ENCODE measurements around the gene ZBTB20. TPM values are rescaled to one million over a fixed set of nuclear protein-coding genes. Genes with fewer than 3 reads are reported as not detected.

ZBTB20 gene
- total RNA-seq, 1 donor from 2014 or later = 27.5 TPM

GRCh38 chr3:115074502-115074901 is 72.6 kb downstream of the ZBTB20 start:
- H3K4me1 Mint-ChIP-seq (ENCODE audit: low read depth, unreplicated experiment) = no peaks in the 10 kb centered on the region
- no peak for DNase-seq
- no peak for TF ChIP-seq CTCF (IDR thresholded peaks at IDR 0.05; ENCODE audit: partially characterized antibody, unreplicated experiment)
- H3K9me3 Mint-ChIP-seq (ENCODE audit: unreplicated experiment) = no peaks in the 10 kb centered on the region
- no peak overlapping the region for H3K4me3 Mint-ChIP-seq (ENCODE audit: unreplicated experiment)
- H3K36me3 Mint-ChIP-seq (ENCODE audit: unreplicated experiment) = no peaks in the 10 kb centered on the region
- no peak overlapping the region for H3K27ac Mint-ChIP-seq (ENCODE audit: unreplicated experiment)
- H3K27me3 Mint-ChIP-seq (ENCODE audit: unreplicated experiment) = no peaks in the 10 kb centered on the region

- no peak for DNase-seq
- Mint-ChIP-seq H3K27ac (ENCODE audit: unreplicated experiment) (no peak overlapping the region), H3K9me3 (ENCODE audit: unreplicated experiment) (no peaks in the 10 kb centered on the region), H3K4me1 (ENCODE audit: low read depth, unreplicated experiment) (no peaks in the 10 kb centered on the region), H3K4me3 (ENCODE audit: unreplicated experiment) (no peak overlapping the region), H3K36me3 (ENCODE audit: unreplicated experiment) (no peaks in the 10 kb centered on the region), H3K27me3 (ENCODE audit: unreplicated experiment) (no peaks in the 10 kb centered on the region)
- TF ChIP-seq CTCF (IDR thresholded peaks at IDR 0.05; ENCODE audit: partially characterized antibody, unreplicated experiment) = no peak
Measured at GRCh38 chr3:115072265-115073021, 74.6 kb downstream of the ZBTB20 start.

GRCh38 chr3:115071601-115072000 is 75.5 kb downstream of the ZBTB20 start:
- no peak for TF ChIP-seq CTCF (IDR thresholded peaks at IDR 0.05; ENCODE audit: partially characterized antibody, unreplicated experiment)
- no peak overlapping the region for H3K27ac Mint-ChIP-seq (ENCODE audit: unreplicated experiment)
- H3K36me3 Mint-ChIP-seq (ENCODE audit: unreplicated experiment) = no peaks in the 10 kb centered on the region
- H3K9me3 Mint-ChIP-seq (ENCODE audit: unreplicated experiment) = no peaks in the 10 kb centered on the region
- H3K27me3 Mint-ChIP-seq (ENCODE audit: unreplicated experiment) = no peaks in the 10 kb centered on the region
- no peaks in the 10 kb centered on the region for H3K4me1 Mint-ChIP-seq (ENCODE audit: low read depth, unreplicated experiment)
- H3K4me3 Mint-ChIP-seq (ENCODE audit: unreplicated experiment) = no peak overlapping the region
- DNase-seq = no peak

- no peaks in the 10 kb centered on the region for H3K36me3 Mint-ChIP-seq (ENCODE audit: unreplicated experiment)
- H3K4me1 Mint-ChIP-seq (ENCODE audit: low read depth, unreplicated experiment) = no peaks in the 10 kb centered on the region
- H3K4me3 Mint-ChIP-seq (ENCODE audit: unreplicated experiment) = no peak overlapping the region
- H3K27ac Mint-ChIP-seq (ENCODE audit: unreplicated experiment) = no peak overlapping the region
- no peaks in the 10 kb centered on the region for H3K9me3 Mint-ChIP-seq (ENCODE audit: unreplicated experiment)
- TF ChIP-seq CTCF (IDR thresholded peaks at IDR 0.05; ENCODE audit: partially characterized antibody, unreplicated experiment) = no peak
- H3K27me3 Mint-ChIP-seq (ENCODE audit: unreplicated experiment) = no peaks in the 10 kb centered on the region
- DNase-seq = no peak
Measured at GRCh38 chr3:115071166-115071565, 75.9 kb downstream of the ZBTB20 start.

GRCh38 chr3:115068799-115069198 is 78.3 kb downstream of the ZBTB20 start:
- H3K9me3 Mint-ChIP-seq (ENCODE audit: unreplicated experiment) = no peaks in the 10 kb centered on the region
- no peaks in the 10 kb centered on the region for H3K27me3 Mint-ChIP-seq (ENCODE audit: unreplicated experiment)
- no peak overlapping the region for H3K27ac Mint-ChIP-seq (ENCODE audit: unreplicated experiment)
- DNase-seq = no peak
- no peaks in the 10 kb centered on the region for H3K36me3 Mint-ChIP-seq (ENCODE audit: unreplicated experiment)
- H3K4me1 Mint-ChIP-seq (ENCODE audit: low read depth, unreplicated experiment) = no peaks in the 10 kb centered on the region
- no peak overlapping the region for H3K4me3 Mint-ChIP-seq (ENCODE audit: unreplicated experiment)
- TF ChIP-seq CTCF (IDR thresholded peaks at IDR 0.05; ENCODE audit: partially characterized antibody, unreplicated experiment) = no peak
